OCI-LY3 (cell line): ENCODE results near the gene TBC1D4.

ENCODE experiments used
- H2AFZ ChIP-seq: fragments of 200-600, 300-600 bp; shearing (Covaris generic); 2 replicates; pipeline ENCODE4 v1.6.0; 2014; ENCODE audit warnings: antibody characterized with exemption, low read depth, low read length
- H3K27ac ChIP-seq: fragments of 200-600, 300-600 bp; sonication (generic); 2 replicates; pipeline ENCODE4 v1.5.1; 2014; ENCODE audit warnings: mild to moderate bottlenecking, low read length, moderate library complexity, mixed read lengths
- H3K27me3 ChIP-seq: fragments of 200-600, 300-600 bp; sonication (generic); 2 replicates; pipeline ENCODE4 v1.6.1; 2014; ENCODE audit warnings: low read depth, low read length, mixed read lengths
- H3K36me3 ChIP-seq: fragments of 200-600, 300-600 bp; sonication (generic); replicated peaks from 2 replicates; pipeline ENCODE3; 2014; ENCODE audit warnings: low read depth, low read length, mixed read lengths
- H3K4me1 ChIP-seq: fragments of 300-600, 200-600 bp; sonication (generic); 2 replicates; pipeline ENCODE4 v1.6.1; 2014; ENCODE audit warnings: low read length, mixed read lengths
- H3K4me2 ChIP-seq: fragments of 200-600, 300-600 bp; sonication (generic); 2 replicates; pipeline ENCODE4 v1.6.1; 2014; ENCODE audit warnings: low read length, mixed read lengths
- H3K4me3 ChIP-seq: fragments of 300-600, 200-600 bp; sonication (generic); 2 replicates; pipeline ENCODE4 v1.5.1; 2014; ENCODE audit warnings: antibody characterized with exemption, mild to moderate bottlenecking, low read length, moderate library complexity
- H3K79me2 ChIP-seq: fragments of 300-600, 200-600 bp; shearing (Covaris generic); 2 replicates; pipeline ENCODE4 v1.6.1; 2014; ENCODE audit warnings: mild to moderate bottlenecking, low read length, mixed read lengths
- H3K9ac ChIP-seq: fragments of 300-600, 200-600 bp; shearing (Covaris generic); 2 replicates; pipeline ENCODE4 v1.6.0; 2014; ENCODE audit warnings: mild to moderate bottlenecking, low read length, moderate library complexity
- H3K9me3 ChIP-seq: fragments of 200-600, 300-600 bp; shearing (Covaris generic); 2 replicates; pipeline ENCODE4 v1.6.1; 2014; ENCODE audit warnings: low read length, mixed read lengths; ENCODE audit not compliant: insufficient read depth
- H4K20me1 ChIP-seq: fragments of 200-600, 300-600 bp; sonication (generic); 2 replicates; pipeline ENCODE4 v1.6.1; 2016; ENCODE audit warnings: low read length, mixed read lengths; ENCODE audit not compliant: insufficient read depth
- CTCF ChIP-seq: fragments of 200-600, 300-600 bp; sonication (generic); IDR thresholded peaks from 2 replicates; pipeline ENCODE4 v1.5.1; 2014; ENCODE audit warnings: antibody characterized with exemption, low read length, low read depth
- EZH2phosphoT487 ChIP-seq: fragments of 200-600 bp; shearing (Covaris generic); IDR thresholded peaks from 2 replicates; pipeline ENCODE4 v1.6.1; 2018; ENCODE audit warnings: antibody characterized with exemption, mixed run types, low read depth

The TBC1D4 gene

GRCh38 chr13:75417012-75417384 is 65.0 kb downstream of the TBC1D4 start:
- Histone ChIP-seq H3K27me3 (no peaks in the 10 kb centered on the region), H4K20me1 (no peaks in the 10 kb centered on the region), H3K27ac (no peak overlapping the region), H3K4me3 (peak overlapping the region; percentile 60), H3K4me2 (peak overlapping the region; percentile 83), H2AFZ (0 out of 2 replicates have a peak overlapping the region, but pooled peaks have one; percentile 39), H3K4me1 (peaks cover 36% of the 10 kb centered on the region), H3K36me3 (no peaks in the 10 kb centered on the region), H3K9ac (no peak overlapping the region), H3K79me2 (no peaks in the 10 kb centered on the region), H3K9me3 (no peaks in the 10 kb centered on the region)
- TF ChIP-seq CTCF (no peak), EZH2phosphoT487 (no peak)

- peak overlapping the region; percentile 60 for H3K4me3 ChIP-seq
- no peaks in the 10 kb centered on the region for H3K9me3 ChIP-seq
- peaks cover 36% of the 10 kb centered on the region for H3K4me1 ChIP-seq
- no peaks in the 10 kb centered on the region for H3K27me3 ChIP-seq
- H3K4me2 ChIP-seq, result peak overlapping the region; percentile 83
- peak; percentile 51 for TF ChIP-seq CTCF
- TF ChIP-seq EZH2phosphoT487, result no peak
- no peaks in the 10 kb centered on the region for H3K36me3 ChIP-seq
- no peaks in the 10 kb centered on the region for H4K20me1 ChIP-seq
- H3K79me2 ChIP-seq, result no peaks in the 10 kb centered on the region
- H3K9ac ChIP-seq, result peak overlapping the region; percentile 21; the same call in 1 of the 2 replicates
- peak overlapping the region; percentile 39; the same call in 1 of the 2 replicates for H2AFZ ChIP-seq
- peak overlapping the region; percentile 27 for H3K27ac ChIP-seq
Measured at GRCh38 chr13:75416327-75417011, 65.5 kb downstream of the TBC1D4 start.

- H3K79me2 ChIP-seq, result no peaks in the 10 kb centered on the region
- TF ChIP-seq EZH2phosphoT487 (no peak), CTCF (no peak)
- peak overlapping the region; percentile 60 for H3K4me3 ChIP-seq
- H3K27me3 ChIP-seq, result no peaks in the 10 kb centered on the region
- H3K27ac ChIP-seq, result peak overlapping the region; percentile 27; the same call in 1 of the 2 replicates
- H2AFZ ChIP-seq, result no peak overlapping the region
- no peaks in the 10 kb centered on the region for H3K9me3 ChIP-seq
- peaks cover 36% of the 10 kb centered on the region for H3K4me1 ChIP-seq
- H3K4me2 ChIP-seq, result peak overlapping the region; percentile 83
- H3K9ac ChIP-seq, result peak overlapping the region; percentile 21; the same call in 1 of the 2 replicates
- no peaks in the 10 kb centered on the region for H3K36me3 ChIP-seq
- no peaks in the 10 kb centered on the region for H4K20me1 ChIP-seq
Measured at GRCh38 chr13:75415694-75416093, 66.3 kb downstream of the TBC1D4 start.

DNA sequence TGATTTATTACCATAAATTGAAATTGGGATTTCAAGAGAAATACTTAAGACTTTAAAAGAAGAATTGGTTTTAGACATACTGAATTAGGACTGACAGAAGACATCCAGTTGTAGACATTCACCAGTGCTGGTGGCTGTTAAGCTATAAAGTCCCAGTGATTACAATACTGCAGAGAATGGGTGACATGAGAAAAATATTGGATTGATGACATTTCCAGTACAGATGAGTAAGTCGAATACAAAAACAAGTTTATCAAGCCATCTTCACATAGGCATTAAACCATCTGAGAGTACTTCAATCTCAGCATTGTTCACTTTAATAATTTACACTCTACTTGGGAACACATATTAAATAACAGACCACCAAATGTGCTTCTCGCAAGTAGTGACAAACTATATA is 66.8 kb downstream of the TBC1D4 start:
- H3K79me2 ChIP-seq, result no peaks in the 10 kb centered on the region
- no peaks in the 10 kb centered on the region for H3K27me3 ChIP-seq
- no peaks in the 10 kb centered on the region for H3K9me3 ChIP-seq
- no peak for TF ChIP-seq CTCF
- TF ChIP-seq EZH2phosphoT487, result no peak
- H3K27ac ChIP-seq, result no peak overlapping the region
- H3K9ac ChIP-seq, result no peak overlapping the region
- peaks cover 36% of the 10 kb centered on the region for H3K4me1 ChIP-seq
- H3K4me2 ChIP-seq, result peak overlapping the region; percentile 83
- no peaks in the 10 kb centered on the region for H4K20me1 ChIP-seq
- no peak overlapping the region for H3K4me3 ChIP-seq
- no peak overlapping the region for H2AFZ ChIP-seq
- H3K36me3 ChIP-seq, result no peaks in the 10 kb centered on the region
